Kidney epithelial cell (primary cell): ENCODE data around the gene BBS9. TPM values are rescaled to one million over a fixed set of nuclear protein-coding genes. Genes with fewer than 3 reads are reported as not detected.
"Not testable (repeated sequence)": the region's sequence is repeated elsewhere in the genome, so short reads cannot be mapped to it uniquely, and the experiment has no call there.

Source experiments
- DNase-seq: peaks from one replicate; pipeline ENCODE4 v3.0.0-alpha.2; 2010; ENCODE audit warnings: low read depth
- H3K27me3 ChIP-seq: 2 replicates; pipeline ENCODE4 v1.6.0; 2011; ENCODE audit warnings: low read length; ENCODE audit not compliant: control insufficient read depth, insufficient read depth
- H3K36me3 ChIP-seq: 2 replicates; pipeline ENCODE4 v1.5.1; 2011; ENCODE audit warnings: low read length; ENCODE audit not compliant: control insufficient read depth, insufficient read depth
- H3K4me3 ChIP-seq: 2 replicates; pipeline ENCODE4 v1.5.1; 2011; ENCODE audit warnings: low read depth, mild to moderate bottlenecking, control low read depth, low read length
- total RNA-seq: library from RNA; depleted of rRNA; stranded (reverse); fragments of >200 nt; gene quantifications from 2 replicates; pipeline ENCODE4 v1.2.3, GENCODE V29; 2015
- TF ChIP-seq, protein P1 (sequence below): IDR thresholded peaks from 2 replicates; pipeline ENCODE4 v1.5.1; 2011; ENCODE audit warnings: mild to moderate bottlenecking, moderate library complexity, low read length, control low read depth, inconsistent platforms; ENCODE audit not compliant: insufficient read depth, poor library complexity, severe bottlenecking

The BBS9 gene
- total RNA-seq, 1 donor from 2014 or later = 20.4 TPM

DNA sequence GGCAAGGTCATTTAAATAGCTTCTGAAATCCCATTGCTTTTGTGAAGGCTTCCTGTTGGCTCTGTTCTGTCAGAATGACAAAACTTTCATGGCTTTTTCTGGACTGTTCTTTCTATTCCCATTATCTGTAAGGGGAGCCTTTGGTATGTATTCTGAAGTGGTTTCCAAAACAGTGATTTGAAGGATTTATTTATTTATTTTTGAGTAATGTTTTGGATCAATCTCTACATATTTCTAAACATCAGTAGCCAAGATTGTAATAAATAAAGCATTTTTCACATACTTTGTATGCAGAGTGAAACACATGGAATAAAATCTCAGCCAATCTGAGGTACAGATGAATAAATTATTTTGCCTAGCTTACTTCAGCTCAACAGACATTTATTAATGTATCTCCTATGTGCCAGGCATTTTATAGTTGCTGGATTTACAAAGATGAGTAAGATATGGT lies 121.1 kb downstream of the BBS9 start:
- Histone ChIP-seq H3K27me3 (no peaks in the 10 kb centered on the region), H3K36me3 (no peaks in the 10 kb centered on the region), H3K4me3 (no peak overlapping the region)
- DNase-seq = no peak
- TF ChIP-seq, protein P1, sequence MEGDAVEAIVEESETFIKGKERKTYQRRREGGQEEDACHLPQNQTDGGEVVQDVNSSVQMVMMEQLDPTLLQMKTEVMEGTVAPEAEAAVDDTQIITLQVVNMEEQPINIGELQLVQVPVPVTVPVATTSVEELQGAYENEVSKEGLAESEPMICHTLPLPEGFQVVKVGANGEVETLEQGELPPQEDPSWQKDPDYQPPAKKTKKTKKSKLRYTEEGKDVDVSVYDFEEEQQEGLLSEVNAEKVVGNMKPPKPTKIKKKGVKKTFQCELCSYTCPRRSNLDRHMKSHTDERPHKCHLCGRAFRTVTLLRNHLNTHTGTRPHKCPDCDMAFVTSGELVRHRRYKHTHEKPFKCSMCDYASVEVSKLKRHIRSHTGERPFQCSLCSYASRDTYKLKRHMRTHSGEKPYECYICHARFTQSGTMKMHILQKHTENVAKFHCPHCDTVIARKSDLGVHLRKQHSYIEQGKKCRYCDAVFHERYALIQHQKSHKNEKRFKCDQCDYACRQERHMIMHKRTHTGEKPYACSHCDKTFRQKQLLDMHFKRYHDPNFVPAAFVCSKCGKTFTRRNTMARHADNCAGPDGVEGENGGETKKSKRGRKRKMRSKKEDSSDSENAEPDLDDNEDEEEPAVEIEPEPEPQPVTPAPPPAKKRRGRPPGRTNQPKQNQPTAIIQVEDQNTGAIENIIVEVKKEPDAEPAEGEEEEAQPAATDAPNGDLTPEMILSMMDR = no peak

DNA sequence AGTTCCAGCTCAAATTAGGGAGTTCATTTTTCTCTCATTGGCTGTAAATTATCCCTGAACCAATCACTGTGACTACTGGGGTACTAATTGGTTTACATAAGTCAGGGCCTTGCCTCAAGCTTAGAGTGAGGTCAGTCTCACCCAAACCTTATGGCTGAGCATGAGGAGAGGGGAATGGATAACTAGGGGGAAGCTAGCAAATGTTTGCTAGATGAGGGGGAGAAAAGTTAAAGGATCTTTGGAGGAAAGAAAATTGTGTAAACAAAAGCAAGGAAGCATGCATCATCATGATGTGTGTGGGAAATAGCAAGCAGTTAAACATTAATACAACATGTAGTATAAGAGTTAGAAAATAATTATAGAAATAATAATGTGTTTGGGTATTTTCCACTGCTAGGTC lies 121.9 kb downstream of the BBS9 start:
- no peak for DNase-seq
- Histone ChIP-seq H3K4me3 (no peak overlapping the region), H3K27me3 (no peaks in the 10 kb centered on the region), H3K36me3 (no peaks in the 10 kb centered on the region)
- TF ChIP-seq, protein P1 = no peak

DNA sequence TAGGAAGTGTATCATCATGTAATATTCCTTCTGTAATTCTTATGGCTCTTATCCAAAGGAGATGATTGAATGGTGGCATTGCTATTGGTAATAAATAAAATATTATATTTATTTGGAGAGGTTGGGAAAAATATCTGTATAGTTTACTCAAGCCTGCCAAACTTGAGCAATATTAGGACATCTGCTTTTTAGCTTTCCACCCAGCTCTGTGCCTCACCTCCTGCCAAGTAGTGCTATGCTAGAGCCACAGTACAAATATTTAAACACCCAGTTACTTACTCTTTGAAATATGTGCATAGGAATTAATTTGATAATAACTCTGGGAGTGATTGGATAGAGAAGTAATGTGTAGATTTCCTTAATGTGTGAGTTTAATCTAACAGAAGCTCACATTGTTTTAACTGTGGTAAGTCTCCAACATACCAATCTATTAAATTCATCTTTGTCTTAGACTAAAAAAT lies 129.2 kb downstream of the BBS9 start:
- Histone ChIP-seq H3K27me3 (no peaks in the 10 kb centered on the region), H3K36me3 (no peaks in the 10 kb centered on the region), H3K4me3 (no peak overlapping the region)
- DNase-seq = no peak
- TF ChIP-seq, protein P1 = no peak

DNA sequence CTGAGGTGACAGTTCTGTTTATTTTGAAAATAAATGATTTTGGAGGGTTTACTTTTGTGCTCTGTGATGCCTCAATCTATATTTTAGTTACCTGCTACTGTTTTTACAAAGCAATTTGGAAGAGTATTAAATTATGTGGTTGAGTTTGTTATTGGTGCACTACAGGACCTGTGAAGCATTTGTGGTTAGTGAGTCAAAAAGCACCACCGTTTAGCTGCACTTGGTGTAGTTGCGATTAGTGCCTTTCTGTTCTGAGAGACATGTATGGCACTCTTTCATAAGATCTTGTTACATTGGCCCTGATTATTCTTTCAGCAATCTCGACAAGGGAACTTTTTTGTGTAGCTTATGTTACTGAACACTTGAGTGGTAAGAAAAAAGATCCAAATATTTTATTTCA lies 132.2 kb downstream of the BBS9 start:
- TF ChIP-seq, protein P1 = no peak
- Histone ChIP-seq H3K36me3 (no peaks in the 10 kb centered on the region), H3K4me3 (no peak overlapping the region), H3K27me3 (no peaks in the 10 kb centered on the region)
- no peak for DNase-seq

DNA sequence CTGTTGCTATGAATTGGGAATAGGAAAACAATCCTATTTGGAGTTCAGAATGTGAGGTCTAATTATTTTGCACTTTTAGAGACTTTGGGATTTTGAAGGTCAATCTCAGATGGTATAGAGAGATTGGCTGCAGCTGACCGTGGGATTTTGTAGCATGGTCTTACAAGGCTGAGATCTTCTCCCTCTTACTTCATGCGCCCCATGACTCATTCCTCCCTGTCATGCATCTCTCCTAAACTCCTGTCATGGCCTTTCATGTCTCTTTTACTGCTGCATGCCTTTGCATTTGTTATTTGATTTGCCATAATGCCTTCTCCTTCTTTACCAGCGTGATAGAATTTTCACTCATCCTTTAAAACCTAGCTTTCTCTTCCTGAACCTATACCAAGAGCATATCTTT lies 133.1 kb downstream of the BBS9 start:
- Histone ChIP-seq H3K27me3 (no peaks in the 10 kb centered on the region), H3K36me3 (no peaks in the 10 kb centered on the region), H3K4me3 (no peak overlapping the region)
- TF ChIP-seq, protein P1 = no peak
- no peak for DNase-seq

DNA sequence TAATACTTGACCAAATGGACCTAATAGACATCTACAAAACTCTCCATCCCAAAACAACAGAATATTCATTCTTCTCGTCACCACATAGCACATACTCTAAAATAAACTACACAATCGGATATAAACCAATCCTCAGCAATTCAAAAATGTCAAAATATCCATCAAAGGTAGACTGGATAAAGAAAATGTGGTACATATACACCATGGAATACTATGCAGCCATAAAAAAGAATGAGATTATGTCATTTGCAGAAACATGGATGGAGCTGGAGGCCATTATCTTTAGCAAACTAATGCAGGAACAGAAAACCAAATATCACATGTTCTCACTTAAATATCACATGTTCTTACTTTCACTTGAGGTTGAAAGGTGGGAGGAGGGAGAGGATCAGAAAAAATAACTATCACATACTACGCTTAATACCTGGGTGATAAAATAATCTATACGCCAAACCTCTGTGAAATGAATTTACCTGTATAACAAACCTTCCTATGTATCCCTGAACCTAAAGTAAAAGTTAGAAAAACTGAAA lies 142.5 kb downstream of the BBS9 start:
- H3K4me3 ChIP-seq, H3K36me3 ChIP-seq, DNase-seq, H3K27me3 ChIP-seq: not testable (repeated sequence)
